HG03378 (cell line): ENCODE measurements around the gene GUCY2C.
"Not testable (repeated sequence)": the region's sequence is repeated elsewhere in the genome, so short reads cannot be mapped to it uniquely, and the experiment has no call there.

Experiments
- ATAC-seq: cut with Tn5 transposase; IDR thresholded peaks from one replicate; pipeline ENCODE4 v1.9.1; 2021; ENCODE audit warnings: mild to moderate bottlenecking, moderate library complexity; ENCODE audit not compliant: unreplicated experiment

Gene GUCY2C

GRCh38 chr12:14682231-14682630 is 14.2 kb downstream of the GUCY2C start:
- ATAC-seq = not testable (repeated sequence)

- no peak for ATAC-seq
Measured at GRCh38 chr12:14681625-14682024, 14.8 kb downstream of the GUCY2C start.

- no peak for ATAC-seq
Measured at GRCh38 chr12:14681190-14681589, 15.2 kb downstream of the GUCY2C start.

- no peak for ATAC-seq
Measured at GRCh38 chr12:14678547-14679150, 17.8 kb downstream of the GUCY2C start.

- ATAC-seq = no peak
Measured at GRCh38 chr12:14668591-14668990, 27.8 kb downstream of the GUCY2C start.

- ATAC-seq = no peak
Measured at GRCh38 chr12:14665354-14666348, 30.7 kb downstream of the GUCY2C start.

- ATAC-seq = no peak
Measured at GRCh38 chr12:14664434-14665023, 31.9 kb downstream of the GUCY2C start.

- no peak for ATAC-seq
Measured at GRCh38 chr12:14663002-14663401, 33.4 kb downstream of the GUCY2C start.

- no peak for ATAC-seq
Measured at GRCh38 chr12:14656846-14657245, 39.6 kb downstream of the GUCY2C start.

GRCh38 chr12:14655284-14655683 is 41.1 kb downstream of the GUCY2C start:
- ATAC-seq = no peak

GRCh38 chr12:14654842-14655241 is 41.6 kb downstream of the GUCY2C start:
- ATAC-seq = no peak

GRCh38 chr12:14654416-14654815 is 42.0 kb downstream of the GUCY2C start:
- no peak for ATAC-seq

GRCh38 chr12:14652483-14652882 is 43.9 kb downstream of the GUCY2C start:
- ATAC-seq = no peak

GRCh38 chr12:14651371-14651770 is 45.0 kb downstream of the GUCY2C start:
- ATAC-seq = no peak

GRCh38 chr12:14650789-14651188 is 45.6 kb downstream of the GUCY2C start:
- no peak for ATAC-seq

GRCh38 chr12:14647028-14647750 is 49.2 kb downstream of the GUCY2C start:
- no peak for ATAC-seq

GRCh38 chr12:14643251-14643650 is 53.1 kb downstream of the GUCY2C start:
- no peak for ATAC-seq

- ATAC-seq = no peak
Measured at GRCh38 chr12:14638066-14638465, 58.3 kb downstream of the GUCY2C start.

- ATAC-seq = no peak
Measured at GRCh38 chr12:14635776-14636175, 60.6 kb downstream of the GUCY2C start.

- ATAC-seq = no peak
Measured at GRCh38 chr12:14630793-14631192, 65.6 kb downstream of the GUCY2C start.
